MCF 10A (cell line): ENCODE measurements around the gene SBSN. TPM values are rescaled to one million over a fixed set of nuclear protein-coding genes. Genes with fewer than 3 reads are reported as not detected.
A peak's percentile ranks its signal among the peaks of the same experiment; 100 is the strongest.
"Not testable (repeated sequence)": the region's sequence is repeated elsewhere in the genome, so short reads cannot be mapped to it uniquely, and the experiment has no call there.

Experiments
- BruUV-seq: library from RNA; stranded (reverse); fragments of 400-500 nt; replicated peaks from 2 replicates; lab custom pipeline; 2021; lab: Mats Ljungman, UMichigan
- CTCF ChIA-PET: fragments of 300-600 bp; sonication (Branson Sonifier 250); formaldehyde crosslinking; extraction: SDS; loops from one replicate; lab custom pipeline; 2021; ENCODE audit warnings: antibody characterized with exemption, inconsistent platforms; lab: Yijun Ruan, JAX
- POLR2A ChIA-PET: fragments of 300-600, 350-650 bp; sonication (Branson Sonifier 250); formaldehyde crosslinking; extraction: SDS; loops from one replicate; lab custom pipeline; 2020; ENCODE audit warnings: antibody characterized with exemption, inconsistent platforms; lab: Yijun Ruan, JAX
- DNase-seq: peaks from one replicate; pipeline ENCODE4 v3.0.0-alpha.2; 2018; ENCODE audit not compliant: unreplicated experiment
- H3K27ac Mint-ChIP-seq: one replicate; pipeline ENCODE4 v1.8.0; 2022; ENCODE audit warnings: mild to moderate bottlenecking, low read depth, mixed read lengths; ENCODE audit not compliant: unreplicated experiment
- H3K27me3 Mint-ChIP-seq: one replicate; pipeline ENCODE4 v1.8.0; 2022; ENCODE audit warnings: mixed read lengths; ENCODE audit not compliant: insufficient read depth, unreplicated experiment
- H3K36me3 Mint-ChIP-seq: one replicate; pipeline ENCODE4 v1.8.0; 2022; ENCODE audit warnings: mild to moderate bottlenecking, moderate library complexity, mixed read lengths; ENCODE audit not compliant: insufficient read depth, unreplicated experiment
- H3K4me1 Mint-ChIP-seq: one replicate; pipeline ENCODE4 v1.8.0; 2022; ENCODE audit warnings: mixed read lengths; ENCODE audit not compliant: insufficient read depth, unreplicated experiment
- H3K4me3 Mint-ChIP-seq: one replicate; pipeline ENCODE4 v1.8.0; 2022; ENCODE audit warnings: mild to moderate bottlenecking, moderate library complexity, mixed read lengths; ENCODE audit not compliant: unreplicated experiment
- H3K9me3 Mint-ChIP-seq: one replicate; pipeline ENCODE4 v1.8.0; 2022; ENCODE audit warnings: mixed read lengths; ENCODE audit not compliant: unreplicated experiment
- CTCF ChIP-seq: fragments of 200-600 bp; IDR thresholded peaks from one replicate; pipeline ENCODE4 v1.8.0; 2022; ENCODE audit warnings: antibody characterized with exemption, mild to moderate bottlenecking; ENCODE audit not compliant: unreplicated experiment
- intact Hi-C: fragments of 100-400 bp; cut with micrococcal nuclease; formaldehyde crosslinking; loops from 2 replicates; pipeline ENCODE4 v1.14.1; 2022
- total RNA-seq: library from RNA; stranded (reverse); gene quantifications from 2 replicates; pipeline ENCODE4 v1.2.3, GENCODE V29; 2022

The SBSN gene
- total RNA-seq, 1 experiment from 2014 or later, result not detected

- no TSS peak for BruUV-seq
- no peak overlapping the region for H3K4me3 Mint-ChIP-seq
- TF ChIP-seq CTCF, result no peak
- H3K27me3 Mint-ChIP-seq, result peaks cover 55% of the 10 kb centered on the region
- no peak overlapping the region for H3K27ac Mint-ChIP-seq
- peaks cover 6% of the 10 kb centered on the region for H3K36me3 Mint-ChIP-seq
- H3K9me3 Mint-ChIP-seq, result no peaks in the 10 kb centered on the region
- DNase-seq, result no peak
- H3K4me1 Mint-ChIP-seq, result no peaks in the 10 kb centered on the region
- ChIA-PET POLR2A (no interaction called here), CTCF (interaction anchor here (0.7 to 3.4 kb wide), 4 partner anchors 12 to 132 kb away, joined by 3 to 22 read pairs (median 4); no protein-coding TSS in a partner anchor)
- intact Hi-C loops, result no loop called here
These were observed 43.7 kb downstream of the SBSN start for GRCh38 chr19:35484252-35485036.

- ChIA-PET POLR2A (no interaction called here), CTCF (no interaction called here)
- Mint-ChIP-seq H3K27me3 (peaks cover 41% of the 10 kb centered on the region), H3K36me3 (peaks cover 6% of the 10 kb centered on the region), H3K4me1 (no peaks in the 10 kb centered on the region), H3K9me3 (no peaks in the 10 kb centered on the region), H3K27ac (no peak overlapping the region), H3K4me3 (no peak overlapping the region)
- DNase-seq, result no peak
- no TSS peak for BruUV-seq
- no peak for TF ChIP-seq CTCF
- intact Hi-C loops, result no loop called here
These were observed 45.0 kb downstream of the SBSN start for GRCh38 chr19:35483089-35483488.

- TF ChIP-seq CTCF, result no peak
- ChIA-PET POLR2A (interaction anchor here (0.5 kb wide), 1 partner anchor 47 kb away, joined by 4 read pairs; no protein-coding TSS in a partner anchor), CTCF (interaction anchor here (0.6 to 3.4 kb wide), 5 partner anchors 10 to 126 kb away, joined by 3 to 16 read pairs (median 6); no protein-coding TSS in a partner anchor)
- Mint-ChIP-seq H3K36me3 (peaks cover 6% of the 10 kb centered on the region), H3K27ac (no peak overlapping the region), H3K27me3 (peaks cover 16% of the 10 kb centered on the region), H3K9me3 (no peaks in the 10 kb centered on the region), H3K4me3 (no peak overlapping the region), H3K4me1 (no peaks in the 10 kb centered on the region)
- no peak for DNase-seq
- intact Hi-C loops, result no loop called here
- no TSS peak for BruUV-seq
These were observed 49.1 kb downstream of the SBSN start for GRCh38 chr19:35478794-35479677.

- ChIA-PET CTCF (interaction anchor here (1.1 kb wide), 1 partner anchor 142 kb away, joined by 3 read pairs; no protein-coding TSS in a partner anchor), POLR2A (no interaction called here)
- no peak overlapping the region for H3K27ac Mint-ChIP-seq
- no peak for DNase-seq
- no TSS peak for BruUV-seq
- H3K9me3 Mint-ChIP-seq, result no peaks in the 10 kb centered on the region
- intact Hi-C loops, result no loop called here
- TF ChIP-seq CTCF, result peak; percentile 18
- no peak overlapping the region for H3K4me3 Mint-ChIP-seq
- no peaks in the 10 kb centered on the region for H3K36me3 Mint-ChIP-seq
- no peaks in the 10 kb centered on the region for H3K4me1 Mint-ChIP-seq
- peaks cover 7% of the 10 kb centered on the region for H3K27me3 Mint-ChIP-seq
These were observed 52.0 kb downstream of the SBSN start for GRCh38 chr19:35476149-35476548.

GRCh38 chr19:35474594-35474993 lies 53.5 kb downstream of the SBSN start:
- H3K4me1 Mint-ChIP-seq, H3K4me3 Mint-ChIP-seq, H3K27me3 Mint-ChIP-seq, H3K27ac Mint-ChIP-seq, DNase-seq, intact Hi-C loops, H3K36me3 Mint-ChIP-seq, POLR2A ChIA-PET, BruUV-seq, H3K9me3 Mint-ChIP-seq: not testable (repeated sequence)
- CTCF ChIA-PET, result interaction anchor here (2.1 kb wide), 1 partner anchor 21 kb away, joined by 9 read pairs; no protein-coding TSS in a partner anchor
